Measurements from ENCODE around the gene NAA60.

- TF ChIP-seq SIN3A (IDR thresholded peaks at IDR 0.05; ENCODE audit: borderline replicate concordance, insufficient read depth, low read length), result no peak
- no peak for TF ChIP-seq TAF1 (IDR thresholded peaks at IDR 0.05; ENCODE audit: borderline replicate concordance, insufficient read depth, low read length)
- no peak for TF ChIP-seq REST (IDR thresholded peaks at IDR 0.05; ENCODE audit: insufficient read depth in 1 of 2, low read depth in 2 of 2, low read length in 2 of 2)
- TF ChIP-seq POLR2AphosphoS5 (IDR thresholded peaks at IDR 0.05; ENCODE audit: low read depth, low read length), result no peak
- TF ChIP-seq FOXP2 (optimal IDR thresholded peaks at IDR 0.05; ENCODE audit: borderline replicate concordance, extremely low read depth, extremely low read length, insufficient read depth), result no peak
Observed at GRCh38 chr16:3465911-3466584, 22.6 kb downstream of the NAA60 start.

Data from PFSK-1 (cell line).